ENCODE data around the gene CLCNKA. TPM values are rescaled to one million over a fixed set of nuclear protein-coding genes. Genes with fewer than 3 reads are reported as not detected.

Gene CLCNKA
- total RNA-seq, 1 experiment from 2014 or later = not detected

DNA sequence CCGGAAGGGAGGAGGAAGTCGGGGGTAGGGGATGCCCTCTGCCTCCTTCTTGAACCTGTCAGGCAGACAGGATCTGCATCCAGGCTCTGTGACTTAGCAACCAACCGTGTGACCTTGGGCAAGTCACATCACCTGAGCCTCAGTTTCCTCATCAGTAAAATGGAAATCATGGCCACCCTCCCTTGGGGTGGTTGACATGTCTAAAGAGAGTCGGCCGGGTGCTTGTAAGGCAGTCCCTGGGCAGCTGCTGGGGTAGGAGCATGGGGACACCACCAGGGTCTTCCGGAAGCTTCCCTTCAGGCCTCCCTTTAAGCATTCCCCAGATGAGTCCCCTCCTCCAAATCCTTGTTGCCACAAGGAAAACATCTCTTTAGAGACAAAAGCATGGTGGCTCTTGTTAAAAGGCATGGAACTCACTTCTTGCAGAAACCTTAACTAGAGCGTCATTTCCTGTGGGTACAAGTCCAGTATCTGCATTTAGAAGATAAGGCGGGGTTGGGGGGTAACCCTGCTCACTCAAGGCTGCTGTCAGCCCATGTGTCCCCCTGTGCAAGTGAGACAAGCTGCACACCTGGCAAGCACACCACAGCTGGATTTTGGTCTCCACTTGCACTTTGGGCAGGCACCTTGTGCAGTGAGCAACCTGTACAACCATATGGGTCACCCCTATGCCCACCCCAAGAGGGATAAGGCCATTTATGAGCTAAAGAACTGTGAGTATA is 32.1 kb downstream of the CLCNKA start:
- H3K4me3 ChIP-seq (ENCODE audit: low read length) = no peak overlapping the region

DNA sequence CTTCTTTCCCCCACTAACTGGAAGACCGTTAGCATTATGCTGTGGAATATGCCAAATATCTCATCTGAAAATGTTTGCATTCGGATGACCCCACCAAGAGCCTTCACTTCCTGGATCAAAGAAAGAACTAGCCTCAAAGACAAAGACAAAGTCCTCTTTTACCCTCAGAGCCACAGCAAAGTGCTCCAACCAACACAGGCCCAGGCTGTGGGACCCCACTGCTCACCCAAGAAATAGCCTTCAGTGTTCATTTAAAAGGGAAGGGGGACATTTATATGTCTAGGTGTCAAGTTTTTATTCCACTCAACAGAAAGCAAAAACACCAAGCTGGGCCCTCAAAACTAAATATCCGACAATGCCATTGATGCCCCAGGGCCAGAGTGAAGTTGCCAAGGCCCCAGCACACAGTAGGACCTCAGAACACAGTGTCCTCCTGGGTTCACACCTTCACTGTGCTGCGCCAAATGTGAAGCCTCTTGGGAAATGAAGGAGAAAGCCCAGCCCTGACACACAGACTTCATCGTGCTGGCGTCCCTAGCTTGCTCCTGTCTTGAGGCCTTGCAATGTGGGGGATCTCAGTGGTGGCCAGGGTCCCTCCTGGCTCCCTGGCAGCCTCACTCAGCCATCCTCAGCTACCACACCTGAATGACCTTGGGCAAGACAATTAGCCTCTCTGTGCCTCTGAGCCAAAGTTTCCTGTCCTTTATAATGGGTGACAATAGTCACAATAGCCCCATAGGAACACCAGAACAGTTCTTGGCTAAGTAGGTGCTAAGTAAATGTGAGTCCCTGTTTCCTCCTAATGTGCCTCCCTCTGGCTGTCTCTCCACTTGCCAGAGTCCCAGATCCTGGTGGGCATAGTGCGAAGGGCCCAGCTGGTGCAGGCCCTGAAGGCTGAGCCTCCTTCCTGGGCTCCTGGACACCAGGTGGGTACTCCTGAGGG is 33.0 kb downstream of the CLCNKA start:
- TF ChIP-seq, protein P1, sequence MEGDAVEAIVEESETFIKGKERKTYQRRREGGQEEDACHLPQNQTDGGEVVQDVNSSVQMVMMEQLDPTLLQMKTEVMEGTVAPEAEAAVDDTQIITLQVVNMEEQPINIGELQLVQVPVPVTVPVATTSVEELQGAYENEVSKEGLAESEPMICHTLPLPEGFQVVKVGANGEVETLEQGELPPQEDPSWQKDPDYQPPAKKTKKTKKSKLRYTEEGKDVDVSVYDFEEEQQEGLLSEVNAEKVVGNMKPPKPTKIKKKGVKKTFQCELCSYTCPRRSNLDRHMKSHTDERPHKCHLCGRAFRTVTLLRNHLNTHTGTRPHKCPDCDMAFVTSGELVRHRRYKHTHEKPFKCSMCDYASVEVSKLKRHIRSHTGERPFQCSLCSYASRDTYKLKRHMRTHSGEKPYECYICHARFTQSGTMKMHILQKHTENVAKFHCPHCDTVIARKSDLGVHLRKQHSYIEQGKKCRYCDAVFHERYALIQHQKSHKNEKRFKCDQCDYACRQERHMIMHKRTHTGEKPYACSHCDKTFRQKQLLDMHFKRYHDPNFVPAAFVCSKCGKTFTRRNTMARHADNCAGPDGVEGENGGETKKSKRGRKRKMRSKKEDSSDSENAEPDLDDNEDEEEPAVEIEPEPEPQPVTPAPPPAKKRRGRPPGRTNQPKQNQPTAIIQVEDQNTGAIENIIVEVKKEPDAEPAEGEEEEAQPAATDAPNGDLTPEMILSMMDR (conservative IDR thresholded peaks at IDR 0.05; ENCODE audit: low read depth, low read length) = no peak
- TF ChIP-seq EZH2phosphoT487 (IDR thresholded peaks at IDR 0.05; ENCODE audit: borderline replicate concordance, low read length) (no peak), EZH2 (IDR thresholded peaks at IDR 0.05; ENCODE audit: low read length, unreplicated experiment) (no peak)
- Histone ChIP-seq H3K9me2 (replicated peaks; ENCODE audit: low read length) (no peaks in the 10 kb centered on the region), H3K27me3 (ENCODE audit: low read length) (no peaks in the 10 kb centered on the region), H4K20me1 (ENCODE audit: low read length) (no peaks in the 10 kb centered on the region), H3K9me3 (ENCODE audit: low read length) (no peaks in the 10 kb centered on the region), H3K9ac (ENCODE audit: low read length) (no peak overlapping the region), H3K27ac (ENCODE audit: low read length) (no peak overlapping the region), H3K36me3 (ENCODE audit: low read depth, low read length) (no peaks in the 10 kb centered on the region), H3K4me1 (ENCODE audit: insufficient read depth, low read length) (peaks cover 5% of the 10 kb centered on the region), H3K4me3 (ENCODE audit: low read length) (no peak overlapping the region), H3K79me2 (ENCODE audit: low read length) (no peaks in the 10 kb centered on the region), H3F3A (ENCODE audit: low read length, unreplicated experiment) (no peaks in the 10 kb centered on the region), H2AFZ (ENCODE audit: low read length) (no peak overlapping the region), H3K4me2 (ENCODE audit: low read length) (no peak overlapping the region)
- ATAC-seq (no peak), DNase-seq (no peak)
- BruUV-seq (replicated peaks) = no TSS peak
- ChIA-PET POLR2A (ENCODE audit: unreplicated experiment) (interaction anchor here (0.6 to 0.7 kb wide), 2 partner anchors 133 to 480 kb away, joined by 3 read pairs; no protein-coding TSS in a partner anchor), CTCF (interaction anchor here (0.6 kb wide), 1 partner anchor 239 kb away, joined by 3 read pairs; no protein-coding TSS in a partner anchor)
- intact Hi-C loops (cut with micrococcal nuclease) = no loop called here

More for the DNA sequence above, 32.1 kb downstream of the CLCNKA start:
- TF ChIP-seq EZH2phosphoT487 (IDR thresholded peaks at IDR 0.05; ENCODE audit: borderline replicate concordance, low read length) = no peak
- TF ChIP-seq, protein P1 (conservative IDR thresholded peaks at IDR 0.05; ENCODE audit: low read depth, low read length) = no peak
- no peak for TF ChIP-seq EZH2 (IDR thresholded peaks at IDR 0.05; ENCODE audit: low read length, unreplicated experiment)
- DNase-seq = no peak
- Histone ChIP-seq H3K4me1 (ENCODE audit: insufficient read depth, low read length) (peaks cover 5% of the 10 kb centered on the region), H3K9me2 (replicated peaks; ENCODE audit: low read length) (no peaks in the 10 kb centered on the region), H2AFZ (ENCODE audit: low read length) (no peak overlapping the region), H3K27ac (ENCODE audit: low read length) (no peak overlapping the region), H3K9ac (ENCODE audit: low read length) (no peak overlapping the region), H3F3A (ENCODE audit: low read length, unreplicated experiment) (no peaks in the 10 kb centered on the region), H3K9me3 (ENCODE audit: low read length) (no peaks in the 10 kb centered on the region), H3K4me2 (ENCODE audit: low read length) (no peak overlapping the region), H3K27me3 (ENCODE audit: low read length) (no peaks in the 10 kb centered on the region), H4K20me1 (ENCODE audit: low read length) (no peaks in the 10 kb centered on the region), H3K79me2 (ENCODE audit: low read length) (no peaks in the 10 kb centered on the region), H3K36me3 (ENCODE audit: low read depth, low read length) (no peaks in the 10 kb centered on the region)
- intact Hi-C loops (cut with micrococcal nuclease) = no loop called here
- CTCF ChIA-PET = no interaction called here
- no peak for ATAC-seq
- POLR2A ChIA-PET (ENCODE audit: unreplicated experiment) = no interaction called here
- no TSS peak for BruUV-seq (replicated peaks)

All from PC-3 (cell line).